Left lung (tissue), 10 donors: ENCODE results near the gene COMMD1. TPM values are rescaled to one million over a fixed set of nuclear protein-coding genes. Genes with fewer than 3 reads are reported as not detected.
A peak's percentile ranks its signal among the peaks of the same experiment; 100 is the strongest.
"Not testable (repeated sequence)": the region's sequence is repeated elsewhere in the genome, so short reads cannot be mapped to it uniquely, and the experiment has no call there.

Experiments
- ATAC-seq: fragments of 200-7000 bp; cut with Tn5 transposase; one replicate; pipeline ENCODE4 v1.9.1; 2020; ENCODE audit warnings: moderate library complexity
- DNase-seq, 4 donors: peaks; one replicate each; pipeline ENCODE4 v3.0.0-alpha.2; 2013 to 2020
- H3K27ac ChIP-seq, 2 donors: fragments of 200-600 bp; sonication (generic) in 1 of 2; one replicate each; pipeline versions ENCODE4 v1.5.0 to v1.8.0; 2020 to 2021
- H3K27me3 ChIP-seq, 2 donors: fragments of 200-600 bp; sonication (generic) in 1 of 2; one replicate each; pipeline versions ENCODE4 v1.5.0 to v1.8.0; 2020 to 2021
- H3K36me3 ChIP-seq, 2 donors: fragments of 200-600 bp; sonication (generic) in 1 of 2; one replicate each; pipeline versions ENCODE4 v1.5.0 to v1.8.0; 2020 to 2021
- H3K4me1 ChIP-seq, 2 donors: fragments of 200-600 bp; one replicate each; pipeline ENCODE4 v1.8.0; 2021
- H3K4me3 ChIP-seq, 2 donors: fragments of 200-600 bp; sonication (generic) in 1 of 2; one replicate each; pipeline versions ENCODE4 v1.5.0 to v1.8.0; 2020 to 2021; ENCODE audit warnings: mild to moderate bottlenecking in 1 of 2
- H3K9me3 ChIP-seq, 2 donors: fragments of 200-600 bp; sonication (generic) in 1 of 2; one replicate each; pipeline versions ENCODE4 v1.5.0 to v1.8.0; 2020 to 2021
- intact Hi-C, 2 donors: fragments of 100-400 bp; cut with DNase I; formaldehyde crosslinking; loops; one replicate each; pipeline versions ENCODE4 v1.11.2 to v1.14.2; 2022
- polyA plus RNA-seq, 6 donors: library from polyadenylated mRNA; unstranded; fragments of 120-200 nt; gene quantifications; one replicate each; pipeline ENCODE4 v1.2.1, GENCODE V29; 2013; ENCODE audit not compliant: insufficient read length in 6 of 6
- total RNA-seq, 2 donors: library from RNA; stranded (reverse); fragmentation: NEBNext Ultra II Directional; extraction: Animal tissue kit (Norgen Biotek cat#: 25700); gene quantifications; one replicate each; pipeline ENCODE4 v1.2.1, GENCODE V29; 2021
- TF ChIP-seq, protein P1 (sequence below), 2 donors: fragments of 200-600 bp; sonication (generic) in 1 of 2; IDR thresholded peaks; one replicate each; pipeline versions ENCODE4 v1.5.0 to v1.8.0; 2021; ENCODE audit warnings: antibody characterized with exemption in 2 of 2
- donor health status: DM: no; HTN: yes; CAD: no.
- donor health status: DM: no; HTN: no; CAD: no.

The COMMD1 gene
- total and polyA plus RNA-seq, 8 donors: 34.1 to 91.5 (median 77.3) TPM

DNA sequence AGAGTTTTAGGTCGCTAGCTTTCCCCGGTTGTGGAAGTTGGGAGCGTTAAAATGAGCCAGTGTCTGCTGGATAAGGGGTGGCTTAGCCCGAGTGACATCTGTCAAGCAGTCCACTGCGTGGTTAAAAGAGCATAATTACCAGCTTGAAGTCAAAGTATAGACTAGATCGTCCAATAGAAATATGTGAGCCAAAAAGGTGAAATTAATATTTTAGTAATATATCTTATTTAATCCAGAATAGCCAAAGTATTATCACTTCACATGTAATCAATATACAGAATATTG lies 654 bp downstream of the COMMD1 start:
- ATAC-seq: peak; percentile 29
- Histone ChIP-seq H3K36me3 (no peaks in the 10 kb centered on the region), H3K4me3 (peak overlapping the region; percentile 54 to 59), H3K27ac (peak overlapping the region in 1 of 2 donors; percentile 48), H3K4me1 (peaks cover 0 to 24% of the 10 kb centered on the region in 2 donors), H3K9me3 (no peaks in the 10 kb centered on the region), H3K27me3 (no peaks in the 10 kb centered on the region)
- TF ChIP-seq, protein P1, sequence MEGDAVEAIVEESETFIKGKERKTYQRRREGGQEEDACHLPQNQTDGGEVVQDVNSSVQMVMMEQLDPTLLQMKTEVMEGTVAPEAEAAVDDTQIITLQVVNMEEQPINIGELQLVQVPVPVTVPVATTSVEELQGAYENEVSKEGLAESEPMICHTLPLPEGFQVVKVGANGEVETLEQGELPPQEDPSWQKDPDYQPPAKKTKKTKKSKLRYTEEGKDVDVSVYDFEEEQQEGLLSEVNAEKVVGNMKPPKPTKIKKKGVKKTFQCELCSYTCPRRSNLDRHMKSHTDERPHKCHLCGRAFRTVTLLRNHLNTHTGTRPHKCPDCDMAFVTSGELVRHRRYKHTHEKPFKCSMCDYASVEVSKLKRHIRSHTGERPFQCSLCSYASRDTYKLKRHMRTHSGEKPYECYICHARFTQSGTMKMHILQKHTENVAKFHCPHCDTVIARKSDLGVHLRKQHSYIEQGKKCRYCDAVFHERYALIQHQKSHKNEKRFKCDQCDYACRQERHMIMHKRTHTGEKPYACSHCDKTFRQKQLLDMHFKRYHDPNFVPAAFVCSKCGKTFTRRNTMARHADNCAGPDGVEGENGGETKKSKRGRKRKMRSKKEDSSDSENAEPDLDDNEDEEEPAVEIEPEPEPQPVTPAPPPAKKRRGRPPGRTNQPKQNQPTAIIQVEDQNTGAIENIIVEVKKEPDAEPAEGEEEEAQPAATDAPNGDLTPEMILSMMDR (IDR thresholded peaks at IDR 0.05): no peak
- DNase-seq: no peak
- intact Hi-C loops: no loop called here

DNA sequence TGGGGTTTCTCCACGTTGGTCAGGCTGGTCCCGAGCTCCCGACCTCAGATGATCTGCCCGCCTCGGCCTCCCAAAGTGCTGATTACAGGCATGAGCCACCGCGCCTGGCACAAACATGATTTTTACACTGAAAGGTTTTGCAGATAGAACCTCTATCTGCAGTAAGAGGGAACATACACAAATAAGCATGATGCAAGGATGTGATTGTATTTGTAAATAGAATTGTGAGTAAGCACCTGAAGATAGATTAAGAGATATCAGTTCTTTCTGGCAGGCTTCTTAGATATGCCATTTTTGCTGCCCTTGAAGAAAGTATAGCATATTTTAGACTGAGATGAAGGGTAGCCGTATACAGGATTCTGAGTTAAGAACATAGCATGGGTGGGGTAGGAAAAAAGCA lies 3.6 kb downstream of the COMMD1 start:
- no peak overlapping the region for H3K27ac ChIP-seq
- peaks cover 0 to 24% of the 10 kb centered on the region in 2 donors for H3K4me1 ChIP-seq
- TF ChIP-seq, protein P1 (IDR thresholded peaks at IDR 0.05): no peak
- intact Hi-C loops: no loop called here
- H3K27me3 ChIP-seq: no peaks in the 10 kb centered on the region
- H3K4me3 ChIP-seq: no peak overlapping the region
- no peaks in the 10 kb centered on the region for H3K36me3 ChIP-seq
- no peak for DNase-seq
- no peak for ATAC-seq
- no peaks in the 10 kb centered on the region for H3K9me3 ChIP-seq

DNA sequence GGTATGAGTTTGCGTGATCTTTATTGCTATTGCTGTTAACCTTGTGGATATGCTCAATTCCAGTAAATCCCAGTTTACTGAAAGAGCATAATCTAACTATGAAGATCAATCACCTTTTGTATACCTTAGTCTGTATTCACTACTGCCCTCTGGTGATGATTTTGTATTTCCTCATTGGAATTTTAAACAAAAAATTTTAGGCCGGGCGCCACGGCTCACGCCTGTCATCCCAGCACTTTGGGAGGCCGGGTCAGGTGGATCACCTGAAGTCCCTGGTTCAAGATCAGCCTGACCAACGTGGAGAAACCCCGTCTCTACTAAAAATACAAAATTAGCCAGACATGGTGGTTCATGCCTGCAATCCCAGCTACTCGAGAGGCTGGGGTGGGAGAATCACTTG lies 5.1 kb downstream of the COMMD1 start:
- H3K9me3 ChIP-seq: no peaks in the 10 kb centered on the region
- no peak overlapping the region for H3K4me3 ChIP-seq
- TF ChIP-seq, protein P1 (IDR thresholded peaks at IDR 0.05): no peak
- intact Hi-C loops: loop anchor here in 1 of 2 donors (10.0 kb wide), 1 partner anchor 494 kb away; no protein-coding TSS in a partner anchor
- H3K27ac ChIP-seq: no peak overlapping the region
- no peaks in the 10 kb centered on the region for H3K27me3 ChIP-seq
- ATAC-seq: no peak
- peaks cover 0 to 24% of the 10 kb centered on the region in 2 donors for H3K4me1 ChIP-seq
- H3K36me3 ChIP-seq: no peaks in the 10 kb centered on the region
- no peak for DNase-seq

DNA sequence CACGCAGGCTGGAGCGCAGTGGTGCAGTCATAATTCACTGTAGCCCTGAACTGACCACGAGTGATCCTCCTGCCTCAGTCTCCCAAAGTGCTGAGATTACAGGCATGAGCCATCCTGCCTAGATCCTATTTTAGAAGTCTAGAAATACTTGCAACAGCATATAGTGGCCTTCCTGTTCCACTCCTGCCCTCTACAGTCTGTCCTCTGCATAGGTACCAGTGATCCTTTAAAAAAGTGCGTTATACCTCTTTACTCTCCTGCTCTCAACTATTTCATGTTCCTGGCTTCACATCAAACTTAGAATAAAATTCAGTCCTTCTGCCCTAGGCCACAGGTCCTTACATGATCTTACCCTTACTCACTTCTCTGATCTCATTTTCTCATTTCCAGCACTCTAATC lies 6.0 kb downstream of the COMMD1 start:
- intact Hi-C loops: loop anchor here in 1 of 2 donors (10.0 kb wide), 1 partner anchor 493 kb away; no protein-coding TSS in a partner anchor
- H3K4me3 ChIP-seq: no peak overlapping the region
- no peak overlapping the region for H3K27ac ChIP-seq
- no peaks in the 10 kb centered on the region for H3K36me3 ChIP-seq
- TF ChIP-seq, protein P1 (IDR thresholded peaks at IDR 0.05): no peak
- no peaks in the 10 kb centered on the region for H3K9me3 ChIP-seq
- DNase-seq (no peak), ATAC-seq (peak; percentile 34)
- H3K4me1 ChIP-seq: peaks cover 0 to 18% of the 10 kb centered on the region in 2 donors
- no peaks in the 10 kb centered on the region for H3K27me3 ChIP-seq

DNA sequence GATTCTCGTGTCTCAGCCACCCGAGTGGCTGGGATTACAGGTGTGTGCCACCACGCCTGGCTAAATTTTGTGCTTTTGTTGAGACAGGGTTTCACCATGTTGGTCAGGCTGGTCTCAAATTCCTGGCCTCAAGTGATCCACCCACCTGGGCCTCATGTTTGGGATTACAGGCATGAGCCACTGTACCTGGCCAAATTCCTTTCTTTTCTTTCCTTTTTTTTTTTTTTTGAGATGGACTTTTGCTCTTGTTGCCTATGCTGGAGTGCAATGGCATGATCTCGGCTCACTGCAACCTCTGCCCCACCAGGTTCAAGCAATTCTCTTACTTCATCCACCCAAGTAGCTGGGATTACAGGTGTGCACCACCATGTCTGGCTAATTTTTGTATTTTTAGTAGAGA lies 9.3 kb downstream of the COMMD1 start:
- H3K9me3 ChIP-seq, ATAC-seq, H3K4me1 ChIP-seq, H3K27me3 ChIP-seq, H3K4me3 ChIP-seq, DNase-seq, H3K27ac ChIP-seq: not testable (repeated sequence)
- intact Hi-C loops: loop anchor here in 1 of 2 donors (10.0 kb wide), 1 partner anchor 490 kb away; no protein-coding TSS in a partner anchor
- peaks cover 0 to 10% of the 10 kb centered on the region in 2 donors for H3K36me3 ChIP-seq

DNA sequence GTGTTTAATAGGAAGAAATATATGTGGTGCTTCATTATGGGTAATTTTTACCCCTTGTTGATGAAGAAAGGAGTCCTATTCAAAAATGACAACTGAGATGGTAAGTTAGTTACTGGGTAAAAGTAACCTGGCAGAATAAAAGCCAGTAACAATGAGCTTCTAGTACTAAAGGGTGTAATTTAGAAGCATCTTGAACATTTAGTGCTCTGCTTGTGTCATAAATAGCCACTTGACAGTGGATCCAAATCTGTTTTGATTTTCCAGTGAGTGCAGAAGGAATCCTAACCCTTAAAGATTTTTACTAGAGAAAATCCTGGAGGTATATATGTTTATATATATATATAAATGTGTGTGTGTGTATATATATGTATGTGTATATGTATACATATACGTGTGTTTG lies 15.1 kb downstream of the COMMD1 start:
- H3K27ac ChIP-seq: no peak overlapping the region
- intact Hi-C loops: no loop called here
- peaks cover 0 to 16% of the 10 kb centered on the region in 2 donors for H3K36me3 ChIP-seq
- DNase-seq (no peak), ATAC-seq (no peak)
- H3K4me3 ChIP-seq: no peak overlapping the region
- TF ChIP-seq, protein P1 (IDR thresholded peaks at IDR 0.05): no peak
- H3K9me3 ChIP-seq: no peaks in the 10 kb centered on the region
- peaks cover 0 to 3% of the 10 kb centered on the region in 2 donors for H3K4me1 ChIP-seq
- H3K27me3 ChIP-seq: no peaks in the 10 kb centered on the region
